ENCODE data around the gene SLC35F3.

Gene SLC35F3

DNA sequence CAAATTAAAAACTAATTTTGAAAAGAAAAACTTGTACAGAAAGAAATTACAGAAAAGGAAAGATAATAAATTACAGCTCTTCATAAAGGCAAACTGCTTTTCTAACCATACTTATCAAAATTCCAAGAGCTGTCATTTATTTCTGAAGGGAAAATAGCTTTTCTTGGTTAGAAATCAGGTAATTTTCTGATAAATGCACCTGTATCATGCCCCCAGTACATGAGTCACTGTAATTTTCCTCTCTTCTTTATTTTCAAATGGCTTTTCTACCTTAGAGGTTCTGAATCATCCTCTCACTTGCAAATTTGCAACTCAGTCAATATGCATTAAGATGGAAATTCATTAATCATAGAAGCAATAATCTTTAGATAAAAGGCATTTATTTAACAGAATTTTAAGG lies 100.1 kb downstream of the SLC35F3 start:
- Histone ChIP-seq H3K27ac (ENCODE audit: low read depth, low read length) (no peak overlapping the region), H3K4me3 (ENCODE audit: low read depth in 1 of 5, low read length in 5 of 5) (no peak overlapping the region), H3K27me3 (ENCODE audit: control insufficient read depth in 5 of 5, insufficient read depth in 4 of 5, low read length in 5 of 5) (no peaks in the 10 kb centered on the region), H3K36me3 (ENCODE audit: control insufficient read depth in 5 of 5, insufficient read depth in 5 of 5, low read length in 5 of 5) (no peaks in the 10 kb centered on the region), H3K4me1 (ENCODE audit: control insufficient read depth in 5 of 5, insufficient read depth in 5 of 5, low read length in 5 of 5) (no peaks in the 10 kb centered on the region), H3K9me3 (ENCODE audit: control insufficient read depth in 5 of 5, low read length in 5 of 5) (no peaks in the 10 kb centered on the region), H3K9ac (ENCODE audit: low read length in 5 of 5) (no peak overlapping the region)

DNA sequence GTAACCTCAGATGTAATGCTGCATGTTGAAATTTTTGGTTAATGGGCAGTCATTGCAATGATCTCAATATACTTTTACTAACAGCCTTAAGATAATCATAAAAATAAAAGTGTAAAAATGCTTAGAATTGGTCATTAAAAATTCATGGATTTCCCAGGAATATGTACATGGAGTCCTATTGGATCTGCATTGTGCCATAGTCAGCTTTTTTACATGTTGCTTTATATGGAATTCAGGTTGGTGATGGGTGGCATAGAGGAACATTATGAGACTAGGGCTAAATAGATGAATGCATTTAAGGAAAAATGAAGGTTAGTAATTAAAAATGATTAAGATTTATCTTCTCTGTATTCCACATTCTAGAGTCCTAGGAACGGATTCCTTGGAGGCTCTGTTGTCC lies 103.2 kb downstream of the SLC35F3 start:
- Histone ChIP-seq H3K27ac (ENCODE audit: low read depth, low read length) (no peak overlapping the region), H3K4me3 (ENCODE audit: low read depth in 1 of 5, low read length in 5 of 5) (no peak overlapping the region), H3K9me3 (ENCODE audit: control insufficient read depth in 5 of 5, low read length in 5 of 5) (no peaks in the 10 kb centered on the region), H3K4me1 (ENCODE audit: control insufficient read depth in 5 of 5, insufficient read depth in 5 of 5, low read length in 5 of 5) (no peaks in the 10 kb centered on the region), H3K36me3 (ENCODE audit: control insufficient read depth in 5 of 5, insufficient read depth in 5 of 5, low read length in 5 of 5) (no peaks in the 10 kb centered on the region), H3K27me3 (ENCODE audit: control insufficient read depth in 5 of 5, insufficient read depth in 4 of 5, low read length in 5 of 5) (no peaks in the 10 kb centered on the region), H3K9ac (ENCODE audit: low read length in 5 of 5) (no peak overlapping the region)

DNA sequence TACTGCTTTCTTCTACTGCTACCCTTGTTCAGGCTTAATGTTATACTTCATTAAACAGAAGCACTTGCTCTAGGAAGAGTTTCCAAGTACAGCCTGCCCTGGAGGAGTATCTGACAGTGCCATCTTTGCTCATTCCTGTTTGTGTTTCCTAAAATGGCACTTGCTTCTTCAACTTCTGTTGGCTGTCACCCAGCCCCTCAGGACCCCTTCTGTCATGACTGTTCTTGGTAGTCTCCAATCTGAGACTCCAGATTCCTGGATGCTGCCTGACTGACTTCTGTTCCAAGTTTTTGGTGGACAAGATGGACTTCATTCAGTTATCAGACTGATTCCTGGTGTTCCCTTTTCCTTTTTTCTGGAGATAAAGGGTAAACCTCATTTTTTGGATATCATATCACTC lies 104.1 kb downstream of the SLC35F3 start:
- no peaks in the 10 kb centered on the region for H3K9me3 ChIP-seq (ENCODE audit: control insufficient read depth in 5 of 5, low read length in 5 of 5)
- no peaks in the 10 kb centered on the region for H3K27me3 ChIP-seq (ENCODE audit: control insufficient read depth in 5 of 5, insufficient read depth in 4 of 5, low read length in 5 of 5)
- no peak overlapping the region for H3K9ac ChIP-seq (ENCODE audit: low read length in 5 of 5)
- H3K4me1 ChIP-seq (ENCODE audit: control insufficient read depth in 5 of 5, insufficient read depth in 5 of 5, low read length in 5 of 5), result no peaks in the 10 kb centered on the region
- H3K4me3 ChIP-seq (ENCODE audit: low read depth in 1 of 5, low read length in 5 of 5), result no peak overlapping the region
- H3K27ac ChIP-seq (ENCODE audit: low read depth, low read length), result no peak overlapping the region
- no peaks in the 10 kb centered on the region for H3K36me3 ChIP-seq (ENCODE audit: control insufficient read depth in 5 of 5, insufficient read depth in 5 of 5, low read length in 5 of 5)

DNA sequence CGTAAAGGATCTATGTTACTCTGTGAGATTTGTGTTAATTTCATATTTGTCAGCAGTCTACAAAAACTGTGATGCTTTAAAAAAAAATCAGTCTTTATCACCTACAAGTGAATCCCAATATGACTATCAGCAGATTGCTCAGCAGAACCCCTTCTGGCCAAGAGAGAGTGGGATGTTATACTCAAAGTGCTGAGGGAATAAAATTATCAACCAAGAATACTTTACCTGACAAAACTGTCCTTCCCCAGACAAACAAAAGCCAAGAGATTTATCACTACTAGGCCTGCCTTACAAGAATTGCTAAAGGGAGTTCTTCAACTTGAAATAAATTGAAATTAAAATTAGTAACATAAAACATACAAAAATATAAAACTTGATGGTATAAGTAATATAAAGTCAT lies 105.2 kb downstream of the SLC35F3 start:
- Histone ChIP-seq H3K27me3 (ENCODE audit: control insufficient read depth in 5 of 5, insufficient read depth in 4 of 5, low read length in 5 of 5) (no peaks in the 10 kb centered on the region), H3K4me1 (ENCODE audit: control insufficient read depth in 5 of 5, insufficient read depth in 5 of 5, low read length in 5 of 5) (no peaks in the 10 kb centered on the region), H3K27ac (ENCODE audit: low read depth, low read length) (no peak overlapping the region), H3K4me3 (ENCODE audit: low read depth in 1 of 5, low read length in 5 of 5) (no peak overlapping the region), H3K9ac (ENCODE audit: low read length in 5 of 5) (no peak overlapping the region), H3K9me3 (ENCODE audit: control insufficient read depth in 5 of 5, low read length in 5 of 5) (no peaks in the 10 kb centered on the region), H3K36me3 (ENCODE audit: control insufficient read depth in 5 of 5, insufficient read depth in 5 of 5, low read length in 5 of 5) (no peaks in the 10 kb centered on the region)

DNA sequence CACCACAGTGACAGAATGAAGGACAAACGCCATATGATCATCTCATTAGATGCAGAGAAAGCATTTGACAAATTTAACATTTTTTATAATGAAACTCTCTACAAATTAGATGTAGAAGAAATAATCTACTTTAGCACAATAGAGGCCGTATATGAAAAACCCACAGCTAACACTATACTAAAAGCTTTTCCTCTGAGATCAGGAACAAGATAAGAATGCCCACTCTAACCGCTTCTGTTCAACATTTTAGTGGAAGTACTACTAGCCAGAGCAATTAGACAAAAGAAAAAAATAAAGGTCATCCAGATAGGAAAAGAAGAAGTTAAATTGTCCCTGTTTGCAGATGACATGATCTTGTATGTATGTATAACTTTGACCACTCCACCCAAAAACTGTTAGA lies 109.7 kb downstream of the SLC35F3 start:
- no peaks in the 10 kb centered on the region for H3K4me1 ChIP-seq (ENCODE audit: control insufficient read depth in 5 of 5, insufficient read depth in 5 of 5, low read length in 5 of 5)
- H3K4me3 ChIP-seq (ENCODE audit: low read depth in 1 of 5, low read length in 5 of 5), result no peak overlapping the region
- peaks cover 0 to 2% (median 0%) of the 10 kb centered on the region in 5 donors for H3K9me3 ChIP-seq (ENCODE audit: control insufficient read depth in 5 of 5, low read length in 5 of 5)
- H3K9ac ChIP-seq (ENCODE audit: low read length in 5 of 5), result no peak overlapping the region
- no peaks in the 10 kb centered on the region for H3K27me3 ChIP-seq (ENCODE audit: control insufficient read depth in 5 of 5, insufficient read depth in 4 of 5, low read length in 5 of 5)
- no peak overlapping the region for H3K27ac ChIP-seq (ENCODE audit: low read depth, low read length)
- H3K36me3 ChIP-seq (ENCODE audit: control insufficient read depth in 5 of 5, insufficient read depth in 5 of 5, low read length in 5 of 5), result no peaks in the 10 kb centered on the region

DNA sequence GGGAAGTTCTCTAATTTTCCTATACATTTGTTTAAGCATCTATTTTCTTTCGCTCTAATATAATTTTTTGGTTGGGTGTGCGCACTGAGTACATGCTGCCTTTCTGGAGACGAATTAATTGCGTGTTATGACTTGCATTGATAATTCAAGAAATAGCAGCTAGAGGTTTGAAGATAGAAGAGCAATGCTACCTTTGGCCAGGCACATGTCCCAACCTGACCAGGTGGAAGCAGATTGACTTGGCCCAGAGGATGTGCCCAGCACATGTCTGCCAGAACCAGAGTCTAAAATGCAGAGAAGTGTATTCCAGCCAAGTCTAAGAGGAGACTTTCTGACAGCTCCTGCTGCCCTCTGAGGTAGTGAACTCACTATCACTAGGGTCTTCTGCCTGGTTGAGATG lies 114.3 kb downstream of the SLC35F3 start:
- Histone ChIP-seq H3K4me3 (ENCODE audit: low read depth in 1 of 5, low read length in 5 of 5) (no peak overlapping the region), H3K27ac (ENCODE audit: low read depth, low read length) (no peak overlapping the region), H3K4me1 (ENCODE audit: control insufficient read depth in 5 of 5, insufficient read depth in 5 of 5, low read length in 5 of 5) (no peaks in the 10 kb centered on the region), H3K27me3 (ENCODE audit: control insufficient read depth in 5 of 5, insufficient read depth in 4 of 5, low read length in 5 of 5) (no peaks in the 10 kb centered on the region), H3K36me3 (ENCODE audit: control insufficient read depth in 5 of 5, insufficient read depth in 5 of 5, low read length in 5 of 5) (no peaks in the 10 kb centered on the region), H3K9ac (ENCODE audit: low read length in 5 of 5) (no peak overlapping the region), H3K9me3 (ENCODE audit: control insufficient read depth in 5 of 5, low read length in 5 of 5) (peaks cover 0 to 2% (median 0%) of the 10 kb centered on the region in 5 donors)

DNA sequence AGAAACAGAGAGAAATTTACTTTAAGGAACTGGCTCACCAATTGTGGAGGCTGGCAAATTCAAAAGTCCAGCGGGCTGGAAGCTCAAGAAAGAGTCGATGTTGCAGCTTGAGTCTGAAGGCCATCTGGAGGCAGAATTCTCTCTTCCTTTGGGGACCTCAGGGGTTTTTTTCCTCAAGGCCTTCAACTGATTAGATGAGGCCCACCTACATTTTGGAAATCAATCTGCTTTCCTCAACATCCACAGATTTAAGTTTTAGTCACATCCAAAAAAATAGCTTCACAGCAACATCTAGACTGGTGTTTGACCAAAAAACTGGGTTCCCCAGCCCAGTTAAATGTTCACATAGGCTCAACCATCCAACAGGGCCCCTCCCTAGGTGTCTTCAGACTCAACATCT lies 114.9 kb downstream of the SLC35F3 start:
- Histone ChIP-seq H3K4me3 (ENCODE audit: low read depth in 1 of 5, low read length in 5 of 5) (no peak overlapping the region), H3K36me3 (ENCODE audit: control insufficient read depth in 5 of 5, insufficient read depth in 5 of 5, low read length in 5 of 5) (no peaks in the 10 kb centered on the region), H3K27ac (ENCODE audit: low read depth, low read length) (no peak overlapping the region)

DNA sequence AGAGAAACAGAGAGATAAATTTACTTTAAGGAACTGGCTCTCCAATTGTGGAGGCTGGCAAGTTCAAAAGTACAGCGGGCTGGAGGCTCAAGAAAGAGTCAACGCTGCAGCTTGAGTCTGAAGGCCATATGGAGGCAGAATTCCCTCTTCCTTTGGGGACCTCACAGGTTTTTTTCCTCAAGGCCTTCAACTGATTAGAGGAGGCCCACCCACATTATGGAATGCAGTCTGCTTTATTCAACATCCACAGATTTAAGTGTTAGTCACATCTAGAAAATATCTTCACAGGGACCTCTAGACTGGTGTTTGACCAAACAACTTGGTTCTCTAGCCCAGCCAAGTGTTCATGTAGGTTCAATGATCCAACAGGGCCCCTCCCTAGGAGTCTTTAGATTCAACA lies 117.8 kb downstream of the SLC35F3 start:
- H3K27me3 ChIP-seq (ENCODE audit: control insufficient read depth in 5 of 5, insufficient read depth in 4 of 5, low read length in 5 of 5), result no peaks in the 10 kb centered on the region

More for the DNA sequence above, 114.9 kb downstream of the SLC35F3 start:
- H3K9ac ChIP-seq (ENCODE audit: low read length in 5 of 5), result no peak overlapping the region
- no peaks in the 10 kb centered on the region for H3K4me1 ChIP-seq (ENCODE audit: control insufficient read depth in 5 of 5, insufficient read depth in 5 of 5, low read length in 5 of 5)
- no peaks in the 10 kb centered on the region for H3K27me3 ChIP-seq (ENCODE audit: control insufficient read depth in 5 of 5, insufficient read depth in 4 of 5, low read length in 5 of 5)
- peaks cover 0 to 2% (median 0%) of the 10 kb centered on the region in 5 donors for H3K9me3 ChIP-seq (ENCODE audit: control insufficient read depth in 5 of 5, low read length in 5 of 5)

DNA sequence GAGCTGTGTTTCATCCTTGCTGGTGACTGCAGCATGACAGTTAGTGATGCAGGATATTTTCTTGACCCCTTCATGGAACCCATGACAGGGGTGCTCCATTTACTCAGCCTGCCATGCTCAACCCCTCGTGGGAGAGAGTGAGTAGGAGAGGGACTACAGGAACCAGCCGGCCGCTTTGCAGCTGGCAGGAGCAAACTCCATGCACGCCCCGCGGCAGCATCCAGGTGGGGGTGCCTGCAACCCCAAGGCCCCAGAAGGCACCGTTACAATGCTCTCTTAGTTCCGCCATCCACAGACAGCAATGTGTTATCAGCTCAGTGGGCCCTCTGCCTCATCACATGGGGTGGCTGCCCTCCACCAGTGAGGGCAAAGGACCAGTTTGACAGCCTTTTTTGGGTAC lies 135.1 kb downstream of the SLC35F3 start:
- H3K4me3 ChIP-seq (ENCODE audit: low read depth in 1 of 5, low read length in 5 of 5), result no peak overlapping the region
- H3K9ac ChIP-seq (ENCODE audit: low read length in 5 of 5), result no peak overlapping the region
- H3K27ac ChIP-seq (ENCODE audit: low read depth, low read length), result no peak overlapping the region
- H3K4me1 ChIP-seq (ENCODE audit: control insufficient read depth in 5 of 5, insufficient read depth in 5 of 5, low read length in 5 of 5), result no peaks in the 10 kb centered on the region
- H3K36me3 ChIP-seq (ENCODE audit: control insufficient read depth in 5 of 5, insufficient read depth in 5 of 5, low read length in 5 of 5), result no peaks in the 10 kb centered on the region
- peaks cover 0 to 3% (median 0%) of the 10 kb centered on the region in 5 donors for H3K27me3 ChIP-seq (ENCODE audit: control insufficient read depth in 5 of 5, insufficient read depth in 4 of 5, low read length in 5 of 5)
- peaks cover 0 to 6% (median 0%) of the 10 kb centered on the region in 5 donors for H3K9me3 ChIP-seq (ENCODE audit: control insufficient read depth in 5 of 5, low read length in 5 of 5)

More for the DNA sequence above, 117.8 kb downstream of the SLC35F3 start:
- Histone ChIP-seq H3K36me3 (ENCODE audit: control insufficient read depth in 5 of 5, insufficient read depth in 5 of 5, low read length in 5 of 5) (no peaks in the 10 kb centered on the region), H3K4me3 (ENCODE audit: low read depth in 1 of 5, low read length in 5 of 5) (no peak overlapping the region), H3K4me1 (ENCODE audit: control insufficient read depth in 5 of 5, insufficient read depth in 5 of 5, low read length in 5 of 5) (no peaks in the 10 kb centered on the region), H3K27ac (ENCODE audit: low read depth, low read length) (no peak overlapping the region), H3K9ac (ENCODE audit: low read length in 5 of 5) (no peak overlapping the region), H3K9me3 (ENCODE audit: control insufficient read depth in 5 of 5, low read length in 5 of 5) (no peaks in the 10 kb centered on the region)

DNA sequence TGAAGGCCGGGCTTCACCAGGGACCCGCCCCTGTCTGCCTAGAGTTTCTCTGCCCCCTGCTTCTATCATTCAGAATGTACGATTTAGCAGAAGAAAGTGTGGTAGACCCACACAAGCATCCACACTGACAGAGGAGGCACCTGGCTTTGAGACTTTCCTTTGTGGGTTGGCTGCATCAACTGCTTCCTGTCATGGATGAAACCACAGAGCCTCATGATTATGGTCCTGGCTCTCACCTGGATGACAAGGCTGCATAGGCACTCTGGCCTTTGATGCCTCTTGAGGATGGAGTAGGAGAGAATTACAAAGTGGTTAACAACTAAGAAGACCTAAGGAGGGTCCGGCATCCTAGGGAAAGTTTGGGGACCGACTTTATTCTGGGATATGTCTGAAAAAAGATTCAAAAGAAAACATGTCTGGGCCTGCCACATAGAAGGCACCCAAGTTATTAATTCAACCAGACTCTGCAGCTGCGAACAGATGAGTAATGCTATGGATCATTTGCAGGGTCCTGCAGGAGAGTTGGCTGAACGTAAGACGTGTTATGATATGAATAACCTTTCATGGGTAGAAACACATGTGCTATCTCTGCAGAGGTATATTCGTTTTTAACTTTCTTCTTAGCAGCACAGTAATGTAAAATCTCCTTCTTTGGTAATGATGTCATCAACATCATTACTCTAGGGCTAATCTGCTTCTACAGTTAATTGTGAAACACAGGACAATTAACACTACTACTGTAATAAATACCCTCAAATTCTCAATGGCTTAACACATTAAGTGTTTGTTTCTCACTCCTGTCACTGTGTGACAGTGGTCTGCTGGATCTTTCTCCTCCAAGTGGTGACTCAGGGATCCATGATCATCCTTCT lies 136.2 kb downstream of the SLC35F3 start:
- Histone ChIP-seq H3K9me3 (ENCODE audit: control insufficient read depth in 5 of 5, low read length in 5 of 5) (peaks cover 0 to 9% (median 0%) of the 10 kb centered on the region in 5 donors), H3K27me3 (ENCODE audit: control insufficient read depth in 5 of 5, insufficient read depth in 4 of 5, low read length in 5 of 5) (peaks cover 0 to 3% (median 0%) of the 10 kb centered on the region in 5 donors), H3K4me3 (ENCODE audit: low read depth in 1 of 5, low read length in 5 of 5) (no peak overlapping the region), H3K36me3 (ENCODE audit: control insufficient read depth in 5 of 5, insufficient read depth in 5 of 5, low read length in 5 of 5) (no peaks in the 10 kb centered on the region), H3K27ac (ENCODE audit: low read depth, low read length) (no peak overlapping the region), H3K4me1 (ENCODE audit: control insufficient read depth in 5 of 5, insufficient read depth in 5 of 5, low read length in 5 of 5) (no peaks in the 10 kb centered on the region), H3K9ac (ENCODE audit: low read length in 5 of 5) (no peak overlapping the region)

Measured in subcutaneous abdominal adipose tissue (tissue), 5 donors.